ENCODE data around the gene CLK3. TPM values are rescaled to one million over a fixed set of nuclear protein-coding genes. Genes with fewer than 3 reads are reported as not detected.

CLK3 gene
- total and polyA plus RNA-seq, 10 of the 15 experiments (the other 5 are each of a cell fraction or from before 2014, with no cell fraction given): 3.3 to 169 (median 66.2) TPM

DNA sequence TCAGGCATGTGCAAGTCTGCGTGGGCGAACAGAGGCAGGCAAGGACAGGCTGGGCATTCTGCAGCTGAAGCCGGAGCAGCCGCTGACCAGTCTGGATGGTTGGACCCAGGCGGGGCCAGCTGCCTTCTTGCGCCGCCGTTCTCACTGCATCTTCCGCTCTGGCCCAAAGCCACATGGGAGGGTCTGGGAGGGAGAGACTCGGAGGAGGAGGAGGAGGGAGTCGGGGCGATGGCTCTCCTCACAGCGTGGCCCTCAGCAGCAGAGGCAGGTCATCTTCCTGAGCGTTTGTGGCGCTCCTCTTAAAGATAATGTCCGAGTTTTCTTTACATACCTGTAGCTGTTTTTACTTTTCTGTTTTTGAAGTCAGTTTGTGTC lies 5.9 kb downstream of the CLK3 start:
- ChIA-PET POLR2A (no interaction called here), CTCF (interaction anchor here (0.6 to 18.5 kb wide), 14 partner anchors 8 to 261 kb away, joined by 3 to 206 read pairs (median 4); no protein-coding TSS in a partner anchor), SMC1A (ENCODE audit: uncharacterized antibody, unreplicated experiment) (interaction anchor here (0.8 to 1.2 kb wide), 3 partner anchors 10 to 247 kb away, joined by 3 to 4 read pairs (median 4); no protein-coding TSS in a partner anchor), RAD21 (ENCODE audit: unreplicated experiment) (no interaction called here)
- DNase-seq (ENCODE audit: low read depth, low spot score) (no peak), FAIRE-seq (no peak), ATAC-seq (no peak)
- 86% methylated on average over 11 of the region's 16 CpGs for WGBS (ENCODE audit: insufficient coverage, insufficient replicate concordance, low lambda C conversion rate, missing lambda C conversion rate)
- peaks cover 67 to 68% of the 10 kb centered on the region in 2 experiments for H3K36me3 ChIP-seq (ENCODE audit: control insufficient read depth in 2 of 2, insufficient read depth in 2 of 2, low read length in 1 of 2)
- peaks cover 56% of the 10 kb centered on the region for H3K79me2 ChIP-seq (ENCODE audit: control insufficient read depth, insufficient read depth, low read length)
- intact Hi-C loops (cut with micrococcal nuclease; ENCODE audit: unreplicated experiment): loop anchor here (2.0 kb wide), 1 partner anchor 247 kb away; no protein-coding TSS in a partner anchor
- no peak overlapping the region for H3K4me3 ChIP-seq
- TF ChIP-seq SIX5 (IDR thresholded peaks at IDR 0.05; ENCODE audit: low read depth, low read length, severe bottlenecking): no peak
- TF ChIP-seq CHD1 (IDR thresholded peaks at IDR 0.05; ENCODE audit: low read depth, low read length): no peak
- no peak overlapping the region for H3K4me2 ChIP-seq (ENCODE audit: control insufficient read depth, insufficient read depth)
- H4K20me1 ChIP-seq (ENCODE audit: control insufficient read depth, insufficient read depth): peaks cover 29% of the 10 kb centered on the region
- no peaks in the 10 kb centered on the region for H3K27me3 ChIP-seq (replicated peaks in 1 of 2; ENCODE audit: control insufficient read depth in 2 of 2, insufficient read depth in 2 of 2, low read length in 1 of 2)
- H3K27ac ChIP-seq (ENCODE audit: control insufficient read depth, insufficient read depth): no peak overlapping the region
- peaks cover 28% of the 10 kb centered on the region for H3K4me1 ChIP-seq (ENCODE audit: control insufficient read depth, insufficient read depth, low read length)
- no peak overlapping the region for H3K9ac ChIP-seq (ENCODE audit: control insufficient read depth, insufficient read depth, low read length)
- no peak overlapping the region for H2AFZ ChIP-seq (ENCODE audit: control insufficient read depth, low read depth, low read length)
- in situ Hi-C loops (cut with MboI): loop anchor here (5.0 kb wide), 1 partner anchor 244 kb away; no protein-coding TSS in a partner anchor
- H3K9me3 ChIP-seq (replicated peaks; ENCODE audit: control insufficient read depth, insufficient read depth, low read length): no peaks in the 10 kb centered on the region
- no TSS peak for BruUV-seq (replicated peaks)

DNA sequence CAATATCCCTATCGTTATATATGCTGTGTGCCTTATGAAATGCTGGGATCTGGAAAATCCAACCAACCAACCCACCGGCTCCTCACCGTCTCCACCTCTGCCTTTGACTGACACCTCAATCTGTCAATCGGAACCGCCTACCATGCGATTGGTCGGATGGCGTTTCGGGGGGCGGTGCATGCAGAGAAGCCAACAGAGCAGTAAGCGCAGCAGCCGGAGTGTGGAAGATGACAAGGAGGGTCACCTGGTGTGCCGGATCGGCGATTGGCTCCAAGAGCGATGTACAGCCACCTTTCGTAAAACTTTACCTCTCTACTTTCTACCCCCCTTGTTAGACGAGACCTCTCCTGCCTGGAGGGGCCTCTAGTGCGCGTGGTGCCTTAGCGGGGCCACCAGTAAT lies 6.3 kb downstream of the CLK3 start:
- ChIA-PET CTCF (interaction anchor here (0.8 to 18.5 kb wide), 9 partner anchors 9 to 261 kb away, joined by 3 to 206 read pairs (median 4); no protein-coding TSS in a partner anchor), RAD21 (ENCODE audit: unreplicated experiment) (no interaction called here), SMC1A (ENCODE audit: uncharacterized antibody, unreplicated experiment) (interaction anchor here (0.8 to 2.0 kb wide), 4 partner anchors 10 to 247 kb away, joined by 3 to 6 read pairs (median 4); no protein-coding TSS in a partner anchor), POLR2A (interaction anchor here (0.6 kb wide), 1 partner anchor 64 kb away, joined by 3 read pairs; no protein-coding TSS in a partner anchor)
- Histone ChIP-seq H3K27ac (ENCODE audit: control insufficient read depth, insufficient read depth) (no peak overlapping the region), H3K4me3 (no peak overlapping the region), H3K9me3 (replicated peaks; ENCODE audit: control insufficient read depth, insufficient read depth, low read length) (no peaks in the 10 kb centered on the region), H3K79me2 (ENCODE audit: control insufficient read depth, insufficient read depth, low read length) (peaks cover 52% of the 10 kb centered on the region), H3K36me3 (ENCODE audit: control insufficient read depth in 2 of 2, insufficient read depth in 2 of 2, low read length in 1 of 2) (peaks cover 69 to 70% of the 10 kb centered on the region in 2 experiments), H3K4me2 (ENCODE audit: control insufficient read depth, insufficient read depth) (no peak overlapping the region), H4K20me1 (ENCODE audit: control insufficient read depth, insufficient read depth) (peaks cover 26% of the 10 kb centered on the region), H3K4me1 (ENCODE audit: control insufficient read depth, insufficient read depth, low read length) (peaks cover 32% of the 10 kb centered on the region), H3K9ac (ENCODE audit: control insufficient read depth, insufficient read depth, low read length) (no peak overlapping the region), H3K27me3 (replicated peaks in 1 of 2; ENCODE audit: control insufficient read depth in 2 of 2, insufficient read depth in 2 of 2, low read length in 1 of 2) (no peaks in the 10 kb centered on the region), H2AFZ (ENCODE audit: control insufficient read depth, low read depth, low read length) (no peak overlapping the region)
- in situ Hi-C loops (cut with MboI): loop anchor here (5.0 kb wide), 1 partner anchor 245 kb away; no protein-coding TSS in a partner anchor
- ATAC-seq (no peak), DNase-seq (ENCODE audit: low read depth, low spot score) (no peak), FAIRE-seq (no peak)
- no TSS peak for BruUV-seq (replicated peaks)
- WGBS (ENCODE audit: insufficient coverage, insufficient replicate concordance, low lambda C conversion rate, missing lambda C conversion rate): 96% methylated on average over 21 of the region's 21 CpGs
- intact Hi-C loops (cut with micrococcal nuclease; ENCODE audit: unreplicated experiment): loop anchor here (2.0 kb wide), 1 partner anchor 247 kb away; no protein-coding TSS in a partner anchor
- TF ChIP-seq, protein P1, sequence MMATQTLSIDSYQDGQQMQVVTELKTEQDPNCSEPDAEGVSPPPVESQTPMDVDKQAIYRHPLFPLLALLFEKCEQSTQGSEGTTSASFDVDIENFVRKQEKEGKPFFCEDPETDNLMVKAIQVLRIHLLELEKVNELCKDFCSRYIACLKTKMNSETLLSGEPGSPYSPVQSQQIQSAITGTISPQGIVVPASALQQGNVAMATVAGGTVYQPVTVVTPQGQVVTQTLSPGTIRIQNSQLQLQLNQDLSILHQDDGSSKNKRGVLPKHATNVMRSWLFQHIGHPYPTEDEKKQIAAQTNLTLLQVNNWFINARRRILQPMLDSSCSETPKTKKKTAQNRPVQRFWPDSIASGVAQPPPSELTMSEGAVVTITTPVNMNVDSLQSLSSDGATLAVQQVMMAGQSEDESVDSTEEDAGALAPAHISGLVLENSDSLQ (IDR thresholded peaks at IDR 0.05): peak; percentile 83
- TF ChIP-seq ZNF622 (IDR thresholded peaks at IDR 0.05): no peak
- TF ChIP-seq NFIC (IDR thresholded peaks at IDR 0.05; ENCODE audit: low read depth, low read length): no peak
- TF ChIP-seq PAX5 (IDR thresholded peaks at IDR 0.05; ENCODE audit: borderline replicate concordance, low read depth, low read length): no peak
- TF ChIP-seq NFYB (IDR thresholded peaks at IDR 0.05; ENCODE audit: insufficient read depth, low read depth, low read length): 0 out of 2 replicates have a peak, but pooled peaks have one; percentile 18
- TF ChIP-seq RUNX3 (IDR thresholded peaks at IDR 0.05; ENCODE audit: low read length): no peak
- TF ChIP-seq, protein P2, sequence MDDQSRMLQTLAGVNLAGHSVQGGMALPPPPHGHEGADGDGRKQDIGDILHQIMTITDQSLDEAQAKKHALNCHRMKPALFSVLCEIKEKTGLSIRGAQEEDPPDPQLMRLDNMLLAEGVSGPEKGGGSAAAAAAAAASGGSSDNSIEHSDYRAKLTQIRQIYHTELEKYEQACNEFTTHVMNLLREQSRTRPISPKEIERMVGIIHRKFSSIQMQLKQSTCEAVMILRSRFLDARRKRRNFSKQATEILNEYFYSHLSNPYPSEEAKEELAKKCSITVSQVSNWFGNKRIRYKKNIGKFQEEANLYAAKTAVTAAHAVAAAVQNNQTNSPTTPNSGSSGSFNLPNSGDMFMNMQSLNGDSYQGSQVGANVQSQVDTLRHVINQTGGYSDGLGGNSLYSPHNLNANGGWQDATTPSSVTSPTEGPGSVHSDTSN (IDR thresholded peaks at IDR 0.05; ENCODE audit: insufficient replicate concordance, low read depth, low read length): peak; percentile 80
- TF ChIP-seq HCFC1 (IDR thresholded peaks at IDR 0.05; ENCODE audit: low read length): no peak
- no peak for TF ChIP-seq CBX3 (IDR thresholded peaks at IDR 0.05; ENCODE audit: borderline replicate concordance, low read depth)
- TF ChIP-seq TCF12 (IDR thresholded peaks at IDR 0.05; ENCODE audit: low read depth, low read length): no peak
- TF ChIP-seq, protein P3, sequence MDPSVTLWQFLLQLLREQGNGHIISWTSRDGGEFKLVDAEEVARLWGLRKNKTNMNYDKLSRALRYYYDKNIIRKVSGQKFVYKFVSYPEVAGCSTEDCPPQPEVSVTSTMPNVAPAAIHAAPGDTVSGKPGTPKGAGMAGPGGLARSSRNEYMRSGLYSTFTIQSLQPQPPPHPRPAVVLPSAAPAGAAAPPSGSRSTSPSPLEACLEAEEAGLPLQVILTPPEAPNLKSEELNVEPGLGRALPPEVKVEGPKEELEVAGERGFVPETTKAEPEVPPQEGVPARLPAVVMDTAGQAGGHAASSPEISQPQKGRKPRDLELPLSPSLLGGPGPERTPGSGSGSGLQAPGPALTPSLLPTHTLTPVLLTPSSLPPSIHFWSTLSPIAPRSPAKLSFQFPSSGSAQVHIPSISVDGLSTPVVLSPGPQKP (IDR thresholded peaks at IDR 0.05; ENCODE audit: low read depth, low read length): no peak
